ENCODE results near the gene SH3RF3.

DNA sequence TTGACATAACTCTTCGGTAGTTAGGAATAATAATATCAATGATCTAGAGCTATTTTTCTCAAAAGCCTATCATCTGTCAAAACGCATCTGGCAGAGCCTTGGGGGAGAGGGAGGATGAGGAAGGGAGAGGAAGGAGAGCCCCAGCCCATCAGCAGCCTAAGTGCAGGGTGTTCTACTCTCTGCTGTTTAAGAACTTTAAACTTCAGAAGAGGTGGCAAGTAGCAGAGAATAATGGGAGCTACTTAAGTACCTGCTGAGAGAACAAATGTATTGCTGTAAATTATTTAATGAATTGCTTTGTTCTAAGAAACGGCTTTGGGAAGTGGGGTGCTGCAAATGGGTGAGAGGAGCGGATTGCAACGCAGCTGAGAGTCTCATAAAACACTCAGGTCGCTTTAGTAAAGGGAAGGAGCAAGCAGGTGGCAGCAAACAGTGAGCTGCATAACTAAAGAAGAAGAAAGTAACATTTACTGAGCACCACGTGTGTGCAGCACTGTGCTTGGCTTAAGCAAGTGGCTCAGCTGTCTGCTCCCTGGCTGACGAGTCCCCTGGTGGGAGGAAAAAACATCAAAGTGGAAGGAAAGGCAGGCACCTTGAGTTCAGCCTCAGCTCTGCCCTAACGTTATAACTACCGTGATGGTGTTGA lies 26.3 kb upstream of the SH3RF3 start:
- TF ChIP-seq, protein P1, sequence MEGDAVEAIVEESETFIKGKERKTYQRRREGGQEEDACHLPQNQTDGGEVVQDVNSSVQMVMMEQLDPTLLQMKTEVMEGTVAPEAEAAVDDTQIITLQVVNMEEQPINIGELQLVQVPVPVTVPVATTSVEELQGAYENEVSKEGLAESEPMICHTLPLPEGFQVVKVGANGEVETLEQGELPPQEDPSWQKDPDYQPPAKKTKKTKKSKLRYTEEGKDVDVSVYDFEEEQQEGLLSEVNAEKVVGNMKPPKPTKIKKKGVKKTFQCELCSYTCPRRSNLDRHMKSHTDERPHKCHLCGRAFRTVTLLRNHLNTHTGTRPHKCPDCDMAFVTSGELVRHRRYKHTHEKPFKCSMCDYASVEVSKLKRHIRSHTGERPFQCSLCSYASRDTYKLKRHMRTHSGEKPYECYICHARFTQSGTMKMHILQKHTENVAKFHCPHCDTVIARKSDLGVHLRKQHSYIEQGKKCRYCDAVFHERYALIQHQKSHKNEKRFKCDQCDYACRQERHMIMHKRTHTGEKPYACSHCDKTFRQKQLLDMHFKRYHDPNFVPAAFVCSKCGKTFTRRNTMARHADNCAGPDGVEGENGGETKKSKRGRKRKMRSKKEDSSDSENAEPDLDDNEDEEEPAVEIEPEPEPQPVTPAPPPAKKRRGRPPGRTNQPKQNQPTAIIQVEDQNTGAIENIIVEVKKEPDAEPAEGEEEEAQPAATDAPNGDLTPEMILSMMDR (IDR thresholded peaks at IDR 0.05) = no peak
- no peak for TF ChIP-seq POLR2A (IDR thresholded peaks at IDR 0.05)
- TF ChIP-seq POLR2AphosphoS5 (IDR thresholded peaks at IDR 0.05; ENCODE audit: insufficient read depth in 1 of 2, low read depth in 1 of 2) = no peak

All from vagina (tissue), 2 donors.